Activated CD4-positive, alpha-beta T cell treated with anti-CD3 and anti-CD28 coated beads for 36 hours (primary cell): ENCODE results near the gene CCL15. TPM values are rescaled to one million over a fixed set of nuclear protein-coding genes. Genes with fewer than 3 reads are reported as not detected.

Experiments used
- ATAC-seq: fragments of 200-7000 bp; cut with Tn5 transposase; one replicate; pipeline ENCODE4 v1.10.0; 2021; ENCODE audit warnings: mild to moderate bottlenecking, moderate library complexity
- CTCF ChIA-PET: fragments of 350-600 bp; sonication (Branson Sonifier 250); formaldehyde crosslinking; loops from one replicate; lab custom pipeline; 2021; ENCODE audit warnings: antibody characterized with exemption; lab: Charles Lee
- POLR2A ChIA-PET: fragments of 350-600 bp; sonication (Branson Sonifier 250); formaldehyde crosslinking; loops from one replicate; lab custom pipeline; 2021; ENCODE audit warnings: antibody characterized with exemption, inconsistent platforms; lab: Charles Lee
- DNase-seq: peaks from one replicate; pipeline ENCODE4 v3.0.0-alpha.2; 2020
- H3K27ac Mint-ChIP-seq: one replicate; pipeline ENCODE4 v1.8.0; 2021; ENCODE audit warnings: mixed read lengths
- H3K27me3 Mint-ChIP-seq: one replicate; pipeline ENCODE4 v1.8.0; 2021; ENCODE audit warnings: mixed read lengths
- H3K36me3 Mint-ChIP-seq: one replicate; pipeline ENCODE4 v1.8.0; 2021; ENCODE audit warnings: low read depth, mixed read lengths
- H3K4me1 Mint-ChIP-seq: one replicate; pipeline ENCODE4 v1.8.0; 2021; ENCODE audit warnings: mixed read lengths
- H3K4me3 Mint-ChIP-seq: one replicate; pipeline ENCODE4 v1.8.0; 2021; ENCODE audit warnings: mild to moderate bottlenecking, moderate library complexity, mixed read lengths
- H3K9me3 Mint-ChIP-seq: one replicate; pipeline ENCODE4 v1.8.0; 2021; ENCODE audit warnings: low read depth, mixed read lengths
- intact Hi-C, 2 experiments: fragments of 100-400 bp; cut with DNase I in 1 of 2; cut with micrococcal nuclease in 1 of 2; formaldehyde crosslinking; loops; one replicate each; pipeline versions ENCODE4 v1.14.2 to v1.15.1; 2022 to 2024; cut with DNase I, micrococcal nuclease
- total RNA-seq, 2 experiments: library from RNA; stranded (reverse); gene quantifications; one replicate each; pipeline ENCODE4 v1.2.3, GENCODE V29; 2021

CCL15 gene
- total RNA-seq, 2 experiments from 2014 or later, result not detected

DNA sequence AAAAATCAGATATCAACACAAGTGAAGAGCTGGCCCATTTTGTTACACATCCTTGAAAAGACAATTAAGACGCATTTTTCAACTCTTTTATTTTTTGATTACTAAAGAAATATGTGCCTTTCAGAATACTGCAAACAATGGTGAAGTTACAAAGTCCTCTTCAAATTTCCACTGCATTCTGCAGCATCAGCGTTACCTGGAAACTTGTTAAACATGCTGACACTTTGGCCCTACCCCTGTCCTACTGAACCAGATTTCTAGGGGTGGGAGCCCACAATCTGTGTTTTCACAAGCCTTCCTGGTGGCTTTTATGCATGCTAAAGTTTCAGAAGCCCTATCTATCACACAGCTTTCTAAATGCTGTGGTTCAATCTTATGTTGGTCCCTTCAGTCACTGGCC lies 10.3 kb downstream of the CCL15 start:
- ATAC-seq (no peak), DNase-seq (no peak)
- H3K27me3 Mint-ChIP-seq, result peaks cover 12% of the 10 kb centered on the region
- ChIA-PET CTCF (interaction anchor here (0.8 to 1.8 kb wide), 3 partner anchors 9 to 158 kb away, joined by 3 to 5 read pairs (median 4); no protein-coding TSS in a partner anchor), POLR2A (no interaction called here)
- no peaks in the 10 kb centered on the region for H3K36me3 Mint-ChIP-seq
- intact Hi-C loops, result no loop called here
- no peak overlapping the region for H3K27ac Mint-ChIP-seq
- peaks cover 2% of the 10 kb centered on the region for H3K9me3 Mint-ChIP-seq
- H3K4me1 Mint-ChIP-seq, result no peaks in the 10 kb centered on the region
- H3K4me3 Mint-ChIP-seq, result no peak overlapping the region

DNA sequence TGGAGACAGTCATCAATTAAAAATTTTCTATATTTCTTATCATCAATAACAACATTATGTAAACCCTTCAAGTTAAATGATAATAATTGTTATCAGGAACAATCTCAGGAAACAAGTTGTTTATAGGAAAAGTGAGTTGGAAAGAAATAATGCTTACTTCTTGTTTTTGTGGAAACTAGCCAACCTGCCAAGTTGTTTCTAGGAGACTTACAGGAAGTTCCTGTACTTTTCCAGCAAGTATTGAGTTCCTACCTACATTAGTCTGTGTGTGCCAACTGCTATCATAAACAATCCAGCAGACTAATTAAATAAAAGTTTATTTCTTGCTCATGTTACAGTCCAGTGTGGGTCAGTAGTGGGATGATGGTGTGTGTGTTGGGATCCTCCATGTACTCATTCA lies 13.2 kb downstream of the CCL15 start:
- no peak overlapping the region for H3K27ac Mint-ChIP-seq
- no peak for DNase-seq
- intact Hi-C loops, result no loop called here
- H3K4me3 Mint-ChIP-seq, result no peak overlapping the region
- peaks cover 5% of the 10 kb centered on the region for H3K27me3 Mint-ChIP-seq
- H3K4me1 Mint-ChIP-seq, result no peaks in the 10 kb centered on the region
- peaks cover 2% of the 10 kb centered on the region for H3K9me3 Mint-ChIP-seq
- H3K36me3 Mint-ChIP-seq, result no peaks in the 10 kb centered on the region
- ATAC-seq, result no peak
- CTCF ChIA-PET, result no interaction called here
- POLR2A ChIA-PET, result no interaction called here

DNA sequence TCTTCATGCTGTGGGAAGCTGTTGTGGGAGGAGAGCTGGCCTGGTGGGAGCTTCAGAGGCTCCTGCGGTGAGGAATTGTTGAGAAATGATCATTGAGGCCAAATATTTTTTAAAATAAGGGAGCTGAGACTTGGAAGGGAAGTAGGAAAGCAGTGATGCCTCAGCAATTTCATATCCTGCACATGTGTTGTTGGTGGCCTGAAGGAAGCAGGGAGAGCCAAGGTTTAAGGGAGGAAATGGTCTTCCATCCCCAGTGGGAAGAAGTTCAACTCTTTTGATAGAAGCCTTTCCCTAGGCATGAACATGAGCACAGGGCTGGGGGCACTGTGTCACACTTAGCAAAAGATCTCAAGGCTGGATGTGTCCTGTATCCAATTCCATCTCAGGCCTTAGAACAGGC lies 14.7 kb downstream of the CCL15 start, which contains the start of gene CCL14:
TSS of gene CCL14 (minus strand) at position 87 of the 400 bp plus-strand sequence. CDS start at position 7, 80 bp downstream.
- Mint-ChIP-seq H3K36me3 (no peaks in the 10 kb centered on the region), H3K4me3 (no peak within 1 kb of the TSS), H3K4me1 (no peaks in the 10 kb centered on the region), H3K27ac (no peak within 1 kb of the TSS), H3K9me3 (peaks cover 2% of the 10 kb centered on the region), H3K27me3 (no peaks in the 10 kb centered on the region)
- CTCF ChIA-PET, result interaction anchor here (1.4 kb wide), 1 partner anchor 162 kb away, joined by 5 read pairs; no protein-coding TSS in a partner anchor
- POLR2A ChIA-PET, result no interaction called here
- DNase-seq, result no peak
- ATAC-seq, result no peak
- intact Hi-C loops, result no loop called here

DNA sequence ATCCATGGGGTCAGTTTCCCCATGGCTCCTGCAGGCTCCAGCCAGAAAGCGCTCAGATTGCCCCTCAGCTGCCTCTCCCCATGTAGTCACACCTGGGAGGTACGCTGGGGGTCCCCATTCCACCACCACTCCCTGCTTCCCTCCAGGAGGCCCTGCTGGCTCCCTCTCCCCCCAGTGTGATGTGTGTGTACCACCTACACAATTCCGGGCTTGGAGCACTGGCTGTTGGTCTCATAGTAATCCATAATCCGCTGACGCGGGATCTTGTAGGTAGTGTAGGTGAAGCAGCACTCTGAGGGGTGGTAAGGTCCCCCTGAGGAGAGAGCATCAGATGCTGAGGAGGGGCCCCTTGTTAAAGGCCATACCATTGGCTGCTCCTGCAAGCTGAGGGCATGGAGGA lies 17.2 kb downstream of the CCL15 start:
- H3K27ac Mint-ChIP-seq, result no peak overlapping the region
- intact Hi-C loops, result no loop called here
- H3K9me3 Mint-ChIP-seq, result peaks cover 2% of the 10 kb centered on the region
- POLR2A ChIA-PET, result no interaction called here
- H3K4me1 Mint-ChIP-seq, result no peaks in the 10 kb centered on the region
- ATAC-seq (no peak), DNase-seq (no peak)
- no peak overlapping the region for H3K4me3 Mint-ChIP-seq
- H3K36me3 Mint-ChIP-seq, result no peaks in the 10 kb centered on the region
- peaks cover 2% of the 10 kb centered on the region for H3K27me3 Mint-ChIP-seq
- CTCF ChIA-PET, result no interaction called here

DNA sequence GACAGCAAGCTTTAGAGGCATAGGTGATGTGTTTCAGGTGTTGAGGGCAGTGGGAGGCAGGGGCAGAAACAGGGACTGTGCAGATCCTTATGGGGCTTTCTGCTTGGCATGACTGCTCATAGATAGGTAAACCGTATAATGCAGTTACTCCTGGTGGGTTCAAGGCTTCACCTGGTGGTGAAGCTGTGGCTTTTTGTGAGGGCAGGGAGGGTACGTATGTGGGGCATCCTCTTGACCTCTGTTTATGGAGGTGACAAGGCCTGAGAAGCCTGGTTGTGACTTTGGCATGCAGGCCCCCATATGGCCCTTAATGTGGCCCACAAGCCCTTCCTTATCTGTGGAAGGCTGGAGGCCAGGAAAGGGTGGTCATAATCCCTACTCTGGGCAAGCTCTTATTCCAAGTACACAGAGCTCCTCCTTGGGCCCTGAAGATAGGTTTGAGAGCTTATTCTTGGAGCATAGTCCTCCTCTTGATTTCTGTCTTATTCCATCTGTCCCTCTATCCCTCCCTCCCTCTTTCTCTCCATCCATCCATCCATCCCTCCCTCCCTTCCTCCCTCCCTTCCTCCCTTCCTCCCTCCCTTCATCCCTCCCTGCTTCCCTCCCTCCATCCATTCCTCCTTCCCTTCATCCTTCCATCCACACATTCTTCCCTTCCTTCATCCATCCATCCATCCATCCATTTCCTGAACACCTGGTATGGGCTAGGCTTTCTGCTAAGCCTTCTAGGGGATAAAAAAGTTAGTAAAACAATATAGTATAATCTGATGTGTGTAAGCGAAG lies 18.8 kb downstream of the CCL15 start:
- H3K4me1 Mint-ChIP-seq, result no peaks in the 10 kb centered on the region
- no peaks in the 10 kb centered on the region for H3K36me3 Mint-ChIP-seq
- DNase-seq (no peak), ATAC-seq (no peak)
- peaks cover 8% of the 10 kb centered on the region for H3K27me3 Mint-ChIP-seq
- no peak overlapping the region for H3K4me3 Mint-ChIP-seq
- no peaks in the 10 kb centered on the region for H3K9me3 Mint-ChIP-seq
- POLR2A ChIA-PET, result no interaction called here
- H3K27ac Mint-ChIP-seq, result no peak overlapping the region
- intact Hi-C loops, result no loop called here
- CTCF ChIA-PET, result interaction anchor here (0.6 to 2.3 kb wide), 5 partner anchors 9 to 166 kb away, joined by 3 to 14 read pairs (median 4); no protein-coding TSS in a partner anchor

DNA sequence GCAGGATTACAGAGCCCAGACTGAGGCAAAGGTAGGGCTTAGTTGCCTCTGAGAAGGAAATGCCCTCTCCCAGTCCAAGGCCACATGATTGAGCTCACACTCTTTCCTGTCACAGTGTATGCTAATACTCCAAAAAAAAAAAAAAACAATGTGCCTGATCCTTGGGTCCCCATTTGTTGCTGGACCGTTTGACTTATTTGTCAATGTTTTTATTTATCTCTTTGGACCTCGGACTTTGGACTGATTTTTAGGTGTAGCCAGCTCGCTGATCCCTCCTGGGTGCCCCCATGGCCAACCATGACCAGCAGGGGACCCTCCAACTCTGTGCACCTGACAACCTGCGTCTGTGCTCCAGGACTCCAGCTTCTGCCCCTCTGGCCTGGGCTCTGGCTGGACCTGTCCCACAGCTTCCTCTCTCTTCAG lies 19.4 kb downstream of the CCL15 start:
- ChIA-PET CTCF (interaction anchor here (0.6 to 2.3 kb wide), 5 partner anchors 10 to 589 kb away, joined by 3 to 14 read pairs (median 4); no protein-coding TSS in a partner anchor), POLR2A (no interaction called here)
- Mint-ChIP-seq H3K4me1 (no peaks in the 10 kb centered on the region), H3K4me3 (no peak overlapping the region), H3K27ac (no peak overlapping the region), H3K36me3 (no peaks in the 10 kb centered on the region), H3K9me3 (no peaks in the 10 kb centered on the region), H3K27me3 (peaks cover 8% of the 10 kb centered on the region)
- no peak for ATAC-seq
- DNase-seq, result peak; percentile 17
- intact Hi-C loops, result no loop called here

DNA sequence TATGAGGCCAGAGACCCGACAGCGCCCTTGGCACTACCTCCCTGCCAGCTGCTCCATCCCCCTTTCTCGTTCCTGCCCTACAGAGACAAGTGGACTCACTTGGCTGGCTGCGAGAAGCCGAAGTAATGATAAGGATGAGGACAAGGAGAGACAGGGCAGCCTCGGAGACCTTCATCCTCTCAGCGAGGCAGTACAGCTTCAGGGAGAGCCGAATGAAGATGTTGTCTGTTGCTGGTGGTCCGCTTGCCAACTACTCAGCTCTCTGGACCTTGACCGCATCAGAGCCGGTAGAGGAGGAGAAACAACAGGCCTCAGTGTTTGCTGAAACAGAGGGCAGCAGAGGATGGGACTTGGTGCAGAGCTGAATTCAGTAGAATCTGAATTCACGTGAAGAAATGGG lies 20.1 kb downstream of the CCL15 start, which contains the start of gene CCL16:
TSS of gene CCL16 (minus strand) at position 252 of the 400 bp plus-strand sequence. CDS start at position 175, 77 bp downstream.
- ChIA-PET CTCF (interaction anchor here (1.0 to 2.3 kb wide), 3 partner anchors 9 to 168 kb away, joined by 3 to 14 read pairs (median 4); no protein-coding TSS in a partner anchor), POLR2A (no interaction called here)
- H3K4me3 Mint-ChIP-seq, result no peak within 1 kb of the TSS
- H3K9me3 Mint-ChIP-seq, result no peaks in the 10 kb centered on the region
- no peaks in the 10 kb centered on the region for H3K36me3 Mint-ChIP-seq
- H3K27ac Mint-ChIP-seq, result no peak within 1 kb of the TSS
- H3K27me3 Mint-ChIP-seq, result peaks cover 12% of the 10 kb centered on the region
- DNase-seq (no peak), ATAC-seq (no peak)
- H3K4me1 Mint-ChIP-seq, result no peaks in the 10 kb centered on the region
- intact Hi-C loops, result no loop called here

DNA sequence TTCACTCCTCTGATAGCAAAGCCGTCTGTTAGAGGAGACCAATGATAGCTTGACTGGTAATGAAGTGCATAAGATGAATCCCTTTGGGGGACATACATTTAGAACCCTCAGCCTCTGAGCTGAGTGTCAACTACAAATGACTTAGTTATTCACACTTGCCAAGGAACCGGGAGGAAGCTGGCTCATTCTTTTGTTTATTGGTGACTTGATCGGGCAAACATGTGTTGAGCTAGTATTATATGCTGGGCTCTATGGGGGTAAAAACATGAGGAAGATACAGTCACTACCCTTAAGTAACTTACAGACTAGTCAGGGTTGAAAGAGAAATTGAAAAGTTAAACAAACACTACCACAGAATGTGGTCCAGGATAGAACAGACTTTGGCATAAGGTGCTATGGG lies 23.0 kb downstream of the CCL15 start:
- Mint-ChIP-seq H3K4me3 (no peak overlapping the region), H3K27ac (no peak overlapping the region), H3K27me3 (peaks cover 12% of the 10 kb centered on the region), H3K9me3 (no peaks in the 10 kb centered on the region), H3K36me3 (no peaks in the 10 kb centered on the region), H3K4me1 (no peaks in the 10 kb centered on the region)
- DNase-seq (no peak), ATAC-seq (no peak)
- intact Hi-C loops, result no loop called here
- ChIA-PET CTCF (interaction anchor here (0.6 to 3.3 kb wide), 5 partner anchors 9 to 171 kb away, joined by 3 to 18 read pairs (median 3); partner anchors contain the start of gene CCL18), POLR2A (interaction anchor here (0.6 kb wide), 1 partner anchor 373 kb away, joined by 6 read pairs; no protein-coding TSS in a partner anchor)

DNA sequence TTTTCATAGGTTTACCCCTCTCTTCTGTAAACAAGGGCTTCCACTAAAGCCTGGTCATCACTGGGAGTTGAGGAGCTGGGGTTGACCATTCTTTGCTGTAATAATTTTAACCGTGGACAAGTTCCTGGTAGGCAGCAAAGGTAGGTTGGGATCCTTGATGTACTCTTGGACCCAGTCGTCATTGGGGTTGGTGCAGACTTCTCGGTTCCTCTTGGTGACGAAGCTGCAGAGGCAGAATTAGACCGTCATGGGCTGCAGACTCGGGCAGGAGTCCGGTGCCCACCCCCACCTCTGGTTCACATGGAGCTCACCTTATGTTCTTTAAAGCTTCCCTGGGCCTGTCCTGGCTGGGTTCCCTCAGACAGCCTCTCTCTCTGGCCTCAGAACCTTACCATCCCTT lies 23.8 kb downstream of the CCL15 start:
- CTCF ChIA-PET, result interaction anchor here (1.2 to 3.3 kb wide), 5 partner anchors 8 to 172 kb away, joined by 3 to 18 read pairs (median 6); partner anchors contain the start of gene CCL18
- POLR2A ChIA-PET, result interaction anchor here (0.6 kb wide), 1 partner anchor 372 kb away, joined by 6 read pairs; no protein-coding TSS in a partner anchor
- H3K4me1 Mint-ChIP-seq, result no peaks in the 10 kb centered on the region
- no peaks in the 10 kb centered on the region for H3K36me3 Mint-ChIP-seq
- H3K27me3 Mint-ChIP-seq, result peaks cover 12% of the 10 kb centered on the region
- DNase-seq (no peak), ATAC-seq (no peak)
- H3K4me3 Mint-ChIP-seq, result no peak overlapping the region
- intact Hi-C loops, result no loop called here
- no peaks in the 10 kb centered on the region for H3K9me3 Mint-ChIP-seq
- H3K27ac Mint-ChIP-seq, result no peak overlapping the region

DNA sequence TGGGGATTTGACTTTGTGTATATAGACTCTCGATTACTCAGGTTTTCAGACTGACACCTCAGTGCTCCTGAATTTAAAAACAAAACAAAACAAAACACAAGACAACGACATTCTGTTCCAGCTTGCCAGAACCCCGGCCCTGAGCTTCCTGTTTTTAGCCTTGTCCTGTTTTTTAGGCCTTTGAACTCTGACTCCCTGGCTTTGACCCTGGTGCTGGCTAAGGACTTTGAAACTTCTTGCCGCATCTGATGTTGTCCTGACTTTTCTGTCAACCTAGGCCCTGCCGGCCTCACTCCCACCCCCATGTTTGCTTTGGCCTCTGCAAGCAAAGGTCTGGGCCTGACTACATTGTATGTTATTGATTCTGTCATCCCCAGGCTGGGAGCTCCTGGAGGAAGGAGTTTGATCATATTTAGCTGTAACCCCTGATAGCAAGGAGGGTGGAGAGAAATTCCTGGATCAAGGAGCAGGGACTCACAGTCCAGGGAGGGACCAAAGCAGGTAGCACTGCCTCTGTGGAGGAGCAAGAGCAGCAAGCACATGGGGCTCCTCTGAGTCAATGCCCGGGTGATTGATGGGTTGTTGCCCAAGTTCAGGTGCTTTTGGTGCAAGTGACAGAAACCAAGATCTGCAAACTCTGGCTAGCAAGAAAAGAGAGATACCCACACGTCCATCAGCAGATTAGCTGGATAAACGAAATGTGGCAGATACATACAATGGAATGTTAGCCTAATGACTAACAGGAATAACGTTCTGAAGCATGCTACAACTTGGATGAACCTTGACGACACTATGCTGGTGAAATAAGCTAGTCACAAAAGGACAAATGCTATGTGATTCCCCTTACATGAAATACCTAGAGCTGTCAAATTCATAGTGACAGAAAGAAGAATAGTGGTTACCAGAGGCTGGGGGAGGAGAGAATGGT lies 27.8 kb downstream of the CCL15 start:
- H3K36me3 Mint-ChIP-seq, result no peaks in the 10 kb centered on the region
- ATAC-seq (no peak), DNase-seq (no peak)
- intact Hi-C loops, result no loop called here
- H3K9me3 Mint-ChIP-seq, result no peaks in the 10 kb centered on the region
- H3K4me3 Mint-ChIP-seq, result no peak overlapping the region
- POLR2A ChIA-PET, result no interaction called here
- no peaks in the 10 kb centered on the region for H3K4me1 Mint-ChIP-seq
- no peak overlapping the region for H3K27ac Mint-ChIP-seq
- CTCF ChIA-PET, result interaction anchor here (0.7 to 9.7 kb wide), 9 partner anchors 9 to 1012 kb away, joined by 3 to 173 read pairs (median 3); no protein-coding TSS in a partner anchor
- H3K27me3 Mint-ChIP-seq, result peaks cover 10% of the 10 kb centered on the region

DNA sequence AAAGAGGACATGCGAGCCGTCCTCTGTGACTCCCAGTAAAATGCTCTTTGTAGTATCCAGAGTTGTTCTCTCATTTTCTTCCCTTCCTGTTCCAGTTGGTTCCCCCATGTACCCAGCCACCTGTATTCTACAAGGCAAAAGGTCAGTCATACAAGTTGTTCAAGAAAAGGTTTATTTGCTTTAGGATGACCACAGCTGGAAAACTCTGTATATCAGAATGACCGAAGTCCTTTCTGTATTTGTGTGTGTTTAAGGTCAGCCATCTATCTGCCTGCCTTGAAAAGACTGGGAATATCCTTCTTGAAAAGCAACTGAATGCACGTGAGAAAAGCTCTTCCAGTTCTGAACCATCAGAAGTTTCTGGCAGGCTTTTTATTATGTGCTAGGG lies 28.4 kb downstream of the CCL15 start:
- Mint-ChIP-seq H3K4me3 (no peak overlapping the region), H3K9me3 (no peaks in the 10 kb centered on the region), H3K27ac (no peak overlapping the region), H3K4me1 (no peaks in the 10 kb centered on the region), H3K27me3 (peaks cover 6% of the 10 kb centered on the region), H3K36me3 (no peaks in the 10 kb centered on the region)
- no peak for DNase-seq
- POLR2A ChIA-PET, result no interaction called here
- intact Hi-C loops, result no loop called here
- CTCF ChIA-PET, result interaction anchor here (0.7 to 9.7 kb wide), 6 partner anchors 9 to 176 kb away, joined by 3 to 173 read pairs (median 5); no protein-coding TSS in a partner anchor
- ATAC-seq, result no peak
